NCI-H345 (cell line): ENCODE measurements around the gene NUMA1.

Experiments
- DNase-seq: peaks from one replicate; lab custom pipeline; 2025; lab: John Stamatoyannopoulos, UW

Gene NUMA1

GRCh38 chr11:72100462-72100861 is 20.1 kb upstream of the NUMA1 start:
- no peak for DNase-seq

DNA sequence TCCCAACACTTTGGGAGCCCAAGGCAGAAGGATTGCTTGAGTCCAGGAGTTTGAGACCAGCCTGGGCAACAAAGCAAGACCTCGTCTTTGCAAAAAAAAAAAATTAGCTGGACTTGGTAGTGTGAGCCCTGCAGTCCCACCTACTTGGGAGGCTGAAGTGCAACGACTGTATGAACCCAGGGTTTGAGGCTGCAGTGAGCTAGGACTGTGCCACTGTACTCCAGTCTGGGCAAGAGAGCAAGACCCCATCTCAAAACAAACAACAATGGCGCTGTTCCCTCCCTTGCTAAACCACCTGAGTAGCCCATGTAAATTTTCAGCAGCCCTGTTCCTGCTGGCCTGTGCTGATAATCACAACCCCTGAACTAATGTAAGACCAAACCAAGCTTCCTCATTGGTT is 19.7 kb upstream of the NUMA1 start:
- no peak for DNase-seq

DNA sequence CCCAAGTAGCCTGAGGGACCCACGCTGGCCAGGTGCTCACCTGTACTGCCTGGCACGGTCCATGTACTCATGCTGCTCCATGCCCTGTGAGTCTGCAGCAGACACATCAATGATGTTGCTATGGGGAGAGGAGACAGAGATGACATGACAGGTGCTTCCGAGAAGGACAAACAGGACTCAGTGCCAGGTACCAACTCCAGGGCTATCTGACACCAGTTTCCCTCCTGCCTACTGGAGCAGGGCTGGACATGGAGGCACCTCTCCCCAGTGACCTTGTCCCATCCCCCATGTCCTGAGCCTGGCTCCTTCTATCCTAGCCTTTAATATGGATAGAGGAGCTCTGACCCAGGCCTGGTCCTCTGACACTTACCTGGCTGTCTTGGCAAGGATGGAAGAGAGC is 18.4 kb upstream of the NUMA1 start:
- DNase-seq = no peak

- peak; percentile 50 for DNase-seq
Measured at GRCh38 chr11:72091292-72091691, 10.9 kb upstream of the NUMA1 start.

DNA sequence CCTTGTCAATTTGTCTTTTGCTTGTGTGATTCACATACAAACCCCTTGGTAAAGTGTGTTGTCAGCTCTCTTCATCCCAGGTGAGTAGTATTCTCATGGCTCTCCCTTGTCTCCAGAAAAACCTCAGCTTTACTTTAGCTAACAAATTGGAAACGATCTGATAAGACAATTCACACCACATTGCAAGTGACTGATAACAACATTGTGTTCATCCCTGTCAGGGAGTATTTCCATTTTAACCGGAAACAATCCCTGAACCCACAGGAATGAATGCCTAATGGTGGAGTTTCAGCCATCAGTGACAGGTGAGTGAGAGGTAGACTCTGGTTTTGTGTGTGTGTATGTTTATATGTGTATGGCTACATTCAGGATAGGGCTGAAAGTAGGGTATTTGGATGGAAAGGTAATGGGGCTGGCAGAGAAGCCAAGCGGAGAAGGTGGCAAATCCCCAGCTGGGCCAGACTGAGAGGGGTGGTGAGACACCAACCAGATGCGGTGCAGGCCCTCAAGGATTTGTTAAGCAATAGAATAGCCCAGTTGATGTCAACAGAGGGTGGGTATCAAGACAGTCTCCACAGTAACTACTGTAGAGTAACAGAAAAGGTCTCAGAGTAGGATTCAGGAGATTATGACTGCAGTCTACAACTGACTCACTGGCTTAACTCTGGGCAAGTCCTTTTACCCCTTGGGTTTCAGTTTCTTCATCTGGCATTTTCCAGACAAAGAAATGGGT is 7.9 kb upstream of the NUMA1 start:
- DNase-seq = no peak

DNA sequence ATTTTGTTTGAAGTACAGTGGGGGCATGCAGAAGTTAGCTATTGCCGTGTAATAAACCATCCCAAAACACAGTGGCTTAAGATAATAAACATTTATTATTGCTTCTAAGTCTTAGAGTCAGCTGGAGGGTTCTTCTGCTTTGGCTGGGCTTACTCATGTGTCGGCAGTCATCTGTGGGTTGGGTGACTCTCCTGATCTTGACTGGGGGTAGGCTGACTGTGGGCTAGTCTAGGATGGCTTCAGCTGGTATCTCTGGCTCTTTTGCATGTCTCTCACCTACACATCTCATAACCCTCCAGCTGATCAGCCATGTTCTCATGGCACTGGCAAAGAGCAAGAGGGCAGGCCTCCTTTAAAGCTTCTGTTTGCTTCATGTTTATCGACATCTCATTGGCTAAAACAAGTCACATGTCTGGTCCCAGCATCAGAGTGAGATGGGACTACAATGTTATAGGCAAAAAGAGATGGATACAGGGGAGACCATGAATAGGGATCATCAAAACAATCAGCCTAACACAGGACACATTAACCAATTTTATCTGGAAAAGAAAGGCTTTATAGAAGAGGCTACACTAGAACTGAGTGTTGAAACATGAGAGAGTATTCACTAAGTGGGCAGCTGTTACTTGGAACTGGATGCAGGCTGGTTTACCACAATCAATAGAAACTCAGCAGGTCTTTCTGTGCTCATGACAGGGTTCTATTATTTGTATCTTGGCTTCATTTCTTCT is 5.4 kb upstream of the NUMA1 start:
- DNase-seq = peak; percentile 94

DNA sequence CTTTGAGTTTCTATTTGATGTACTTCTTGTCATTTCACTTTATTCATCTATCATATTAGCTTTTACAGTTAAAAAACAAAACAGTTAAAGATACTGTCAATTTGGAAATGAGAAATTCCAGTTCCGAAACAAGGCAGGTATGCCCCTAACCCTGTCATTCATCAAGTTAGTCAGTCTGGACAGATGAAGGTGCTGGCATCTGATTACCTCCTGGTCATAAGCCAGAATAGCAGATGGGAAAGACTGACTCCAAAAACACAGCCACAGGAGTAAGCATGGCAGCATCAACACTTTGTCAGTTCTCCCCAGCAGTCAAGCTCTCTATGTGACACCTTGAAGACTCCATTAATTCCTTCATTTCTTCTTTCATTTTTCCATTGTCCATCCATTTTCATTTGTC is 4.6 kb upstream of the NUMA1 start:
- DNase-seq = no peak

DNA sequence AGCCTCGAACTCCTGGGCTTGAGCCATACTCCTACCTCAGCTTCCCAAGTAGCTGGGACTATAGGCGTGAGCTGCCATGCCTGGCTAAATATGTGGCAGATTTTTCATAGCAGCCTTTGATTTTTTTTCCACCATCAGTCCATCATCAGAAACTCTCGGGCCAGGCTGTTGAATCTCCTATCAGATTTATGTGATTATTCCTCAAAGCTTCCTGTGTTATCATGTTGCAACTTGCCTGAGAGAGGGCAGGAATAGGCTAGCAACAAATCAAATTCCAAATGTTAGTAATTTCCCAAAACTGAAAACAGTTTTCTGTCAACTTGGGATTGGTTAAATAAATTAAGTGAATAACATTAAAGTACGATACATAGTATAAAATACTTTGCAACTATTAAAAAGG is 3.7 kb upstream of the NUMA1 start:
- no peak for DNase-seq

- DNase-seq = no peak
Measured at GRCh38 chr11:72083414-72083813, 3.1 kb upstream of the NUMA1 start.

DNA sequence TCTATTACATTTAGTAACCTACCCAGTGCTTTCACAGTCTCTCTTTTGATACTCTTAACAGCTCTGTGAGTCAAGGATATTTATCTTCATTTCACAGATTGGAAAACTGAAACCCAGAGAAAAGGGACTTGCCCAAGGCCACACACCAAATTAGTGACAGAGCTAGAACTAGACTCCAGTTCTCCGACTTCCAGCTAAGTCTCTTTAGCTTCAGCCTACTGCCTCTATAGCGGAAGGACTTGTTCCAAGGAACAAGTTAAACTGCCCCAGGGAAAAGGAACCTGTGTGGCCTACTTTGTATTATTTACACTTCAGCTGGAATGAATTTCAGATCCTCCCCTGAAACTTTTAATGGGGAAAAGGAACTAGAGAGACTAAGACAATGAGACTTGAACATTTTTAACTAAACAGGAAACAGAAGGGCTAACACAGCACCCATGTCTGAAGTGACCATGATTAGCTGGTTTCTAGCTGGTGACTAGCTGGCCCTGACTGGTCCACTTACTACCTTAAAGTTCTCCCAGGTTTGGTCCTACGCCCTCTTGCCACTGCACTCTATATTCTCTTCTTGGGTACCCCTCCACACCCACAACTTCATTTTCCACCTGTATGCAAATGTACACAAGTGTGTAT is 1.6 kb upstream of the NUMA1 start:
- peak; percentile 13 for DNase-seq

DNA sequence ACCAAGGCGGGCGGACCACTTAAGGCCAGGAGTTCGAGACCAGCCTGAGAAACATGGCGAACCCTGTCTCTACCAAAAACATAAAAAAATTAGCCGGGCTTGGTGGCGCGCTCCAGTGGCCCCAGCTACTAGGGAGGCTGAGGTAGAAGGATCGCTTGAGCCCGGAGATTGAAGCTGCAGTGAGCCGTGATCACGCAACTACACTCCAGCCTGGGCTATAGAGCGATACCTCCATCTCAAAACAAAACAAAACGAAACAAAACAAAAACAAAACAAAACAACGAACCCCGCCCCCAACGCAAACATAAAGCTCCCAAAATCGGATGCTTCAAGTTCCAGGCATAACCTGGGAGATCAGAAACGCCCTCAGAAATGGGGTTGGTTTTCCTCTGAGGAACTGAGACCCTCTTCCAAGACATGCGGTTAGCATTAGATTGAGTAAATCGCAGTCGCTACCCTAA is 872 bp upstream of the NUMA1 start:
- no peak for DNase-seq

- DNase-seq = no peak
Measured at GRCh38 chr11:72079819-72080325, 470 bp downstream of the NUMA1 start.

DNA sequence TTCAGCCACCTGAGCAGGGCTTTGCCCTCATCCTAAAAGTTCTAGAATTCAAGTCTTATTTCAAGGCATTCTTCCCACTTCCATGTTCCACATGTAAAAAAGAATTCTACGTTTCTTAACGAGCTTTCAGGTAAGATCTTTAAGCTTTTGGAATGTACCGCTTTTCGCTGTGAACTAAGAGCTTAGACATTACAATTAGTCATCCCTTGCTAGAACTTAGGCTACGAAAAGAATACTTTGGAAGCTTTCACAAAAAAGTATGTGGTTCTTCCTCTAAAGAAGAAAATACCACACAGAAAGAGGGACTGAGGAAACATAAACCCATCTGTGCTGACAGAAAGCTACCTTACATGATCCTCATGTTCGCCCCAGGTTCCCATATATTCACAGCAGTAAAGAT is 1.9 kb downstream of the NUMA1 start:
- no peak for DNase-seq

GRCh38 chr11:72075756-72076155 is 4.6 kb downstream of the NUMA1 start:
- no peak for DNase-seq

DNA sequence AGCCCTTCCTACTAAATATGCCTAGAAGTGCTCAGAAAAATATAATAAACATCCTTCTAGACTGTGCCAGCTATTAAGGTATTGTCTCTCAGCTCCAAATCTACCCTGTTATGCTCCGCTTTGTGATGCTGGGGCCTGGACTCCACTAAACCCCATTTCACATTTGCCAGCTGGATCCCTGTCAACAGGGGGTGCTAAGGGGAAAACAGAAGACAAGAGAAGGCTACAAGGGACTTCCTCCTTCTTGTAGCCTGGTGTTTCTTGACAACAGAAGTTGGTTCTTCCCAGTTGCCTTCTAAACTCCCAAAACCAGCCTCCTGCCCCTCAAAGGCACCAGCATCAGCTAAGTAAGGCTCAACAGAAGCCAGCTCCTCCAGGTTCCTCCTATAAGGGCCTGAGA is 5.2 kb downstream of the NUMA1 start:
- DNase-seq = no peak

GRCh38 chr11:72072348-72072747 is 8.0 kb downstream of the NUMA1 start:
- no peak for DNase-seq

DNA sequence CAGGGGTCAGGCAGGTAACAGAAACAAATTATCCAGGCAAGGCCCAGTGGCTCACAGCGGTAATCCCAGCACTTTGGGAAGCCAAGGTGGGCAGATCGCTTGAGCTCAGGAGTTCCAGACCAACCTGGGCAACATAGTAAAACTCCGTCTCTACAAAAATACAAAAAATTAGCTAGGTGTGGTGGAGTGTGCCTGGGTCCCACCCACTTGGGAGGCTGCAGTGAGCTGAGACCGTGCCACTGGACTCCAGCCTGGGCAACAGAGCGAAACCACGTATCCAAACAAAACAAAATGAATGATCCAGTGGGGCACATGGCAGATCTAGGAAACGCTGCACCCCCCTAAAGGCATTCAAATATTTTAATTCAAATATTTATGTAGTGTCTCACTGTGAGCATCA is 9.9 kb downstream of the NUMA1 start:
- no peak for DNase-seq

GRCh38 chr11:72069787-72070251 is 10.5 kb downstream of the NUMA1 start:
- no peak for DNase-seq

DNA sequence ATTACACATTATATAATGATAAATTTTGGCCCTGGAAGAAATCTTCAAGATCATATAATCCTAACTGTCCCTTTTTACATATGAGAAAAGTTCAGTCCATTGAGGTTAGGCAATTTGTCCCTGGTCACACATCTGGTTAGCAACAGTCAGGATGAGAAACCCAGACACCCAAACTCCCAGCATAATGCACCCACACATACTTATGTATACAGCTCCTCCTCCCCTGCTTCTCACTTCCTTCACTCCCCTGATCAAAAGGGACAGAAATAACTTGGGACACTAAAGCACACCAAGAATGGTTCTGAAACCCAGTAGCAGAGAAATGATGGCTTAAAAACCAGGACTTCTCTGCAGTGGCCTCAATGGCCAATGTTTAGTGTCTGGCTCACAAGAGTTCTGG is 11.1 kb downstream of the NUMA1 start:
- DNase-seq = no peak

DNA sequence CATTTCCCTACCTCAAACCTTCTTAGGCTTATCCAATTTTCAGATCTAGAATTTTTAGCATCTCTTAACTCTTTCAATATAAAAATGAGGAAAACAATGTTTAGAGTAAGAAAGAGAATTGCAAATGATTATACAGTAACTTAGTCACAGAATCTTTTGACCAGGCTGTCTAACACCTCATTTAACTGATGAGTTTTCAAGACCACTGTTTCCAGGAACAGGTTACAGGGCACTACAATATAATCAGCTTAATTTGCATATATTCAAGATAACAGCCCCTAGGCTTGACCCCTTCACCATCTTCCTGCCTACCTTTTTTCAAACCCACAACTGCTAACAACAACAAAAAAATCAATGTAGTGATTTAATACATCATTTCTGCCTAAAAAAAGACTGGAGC is 12.7 kb downstream of the NUMA1 start:
- DNase-seq = no peak

DNA sequence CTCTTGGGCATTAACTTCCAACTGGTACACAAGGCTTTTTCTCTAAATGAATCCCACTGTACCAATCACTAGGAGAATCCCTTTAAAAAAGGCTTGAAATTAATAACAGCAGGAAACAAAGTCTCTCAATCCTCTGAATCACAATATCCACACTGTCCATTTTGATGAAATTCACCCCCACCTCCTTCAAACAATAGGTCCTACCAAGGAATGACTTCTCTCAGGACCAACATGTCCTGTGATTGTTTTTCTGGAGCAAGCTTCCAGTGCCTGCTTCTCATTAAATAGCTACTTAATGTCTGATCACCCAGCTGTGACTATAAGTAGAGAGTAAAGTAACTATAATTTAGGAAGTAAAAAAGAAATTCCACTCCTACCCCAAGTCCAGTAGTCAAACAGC is 13.1 kb downstream of the NUMA1 start:
- no peak for DNase-seq

DNA sequence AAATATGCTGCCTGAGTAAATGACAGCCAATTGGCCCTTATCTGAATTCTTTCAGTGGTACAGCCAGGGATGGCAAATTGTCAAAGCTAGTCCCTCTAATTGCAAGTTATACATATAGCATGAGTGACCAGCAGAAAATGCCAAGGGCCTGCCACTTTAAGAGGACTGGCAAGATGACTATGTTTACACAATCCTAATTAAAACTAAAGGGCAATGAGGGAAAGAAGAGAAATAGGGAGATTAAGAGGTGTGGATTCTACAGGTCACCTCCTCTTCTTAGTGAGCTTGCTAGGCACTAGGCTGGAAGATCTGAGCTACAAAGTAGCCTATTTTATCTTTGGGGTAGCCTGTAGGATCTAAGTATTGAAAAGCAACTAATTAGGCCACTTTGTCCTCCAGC is 13.5 kb downstream of the NUMA1 start:
- DNase-seq = no peak
